HepG2 (cell line): ENCODE results near the gene CTIF. TPM values are rescaled to one million over a fixed set of nuclear protein-coding genes. Genes with fewer than 3 reads are reported as not detected.

Source experiments
- CENPT ChIP-seq: sonication (generic); formaldehyde crosslinking; IDR thresholded peaks from 2 replicates; pipeline ENCODE4 v1.8.0; 2022; ENCODE audit warnings: low read depth, mild to moderate bottlenecking, moderate library complexity, missing genetic modification reagents
- FOXA1 ChIP-seq, 2 experiments: fragments of 450-650 bp in 1 of 2; sonication (generic) in 1 of 2; formaldehyde crosslinking in 1 of 2; IDR thresholded peaks; 2 replicates each; pipeline versions ENCODE4 v1.4.0 to v1.6.1; 2016 to 2020; ENCODE audit warnings: missing genetic modification reagents in 1 of 2
- HNRNPUL1 ChIP-seq: fragments of 200-400 bp; formaldehyde crosslinking; IDR thresholded peaks from 2 replicates; pipeline ENCODE4 v1.6.1; 2017; ENCODE audit warnings: low read depth, mild to moderate bottlenecking, low read length, moderate library complexity
- IRF2 ChIP-seq: IDR thresholded peaks from 2 replicates; pipeline ENCODE4 v1.6.1; 2018; ENCODE audit warnings: missing genetic modification reagents, missing compliant biosample characterization
- RAD21 ChIP-seq: fragments of 450-650 bp; formaldehyde crosslinking; IDR thresholded peaks from 2 replicates; pipeline ENCODE4 v1.5.0; 2020; ENCODE audit warnings: mild to moderate bottlenecking
- RBAK ChIP-seq: sonication (generic); formaldehyde crosslinking; IDR thresholded peaks from 2 replicates; pipeline ENCODE4 v1.5.1; 2020; ENCODE audit warnings: mild to moderate bottlenecking, missing genetic modification reagents
- SALL2 ChIP-seq: sonication (generic); formaldehyde crosslinking; IDR thresholded peaks from 2 replicates; pipeline ENCODE4 v1.8.1; 2023; ENCODE audit warnings: mild to moderate bottlenecking, missing genetic modification reagents, inconsistent platforms
- SMC3 ChIP-seq: IDR thresholded peaks from 2 replicates; pipeline ENCODE4 v1.6.1; 2011; ENCODE audit warnings: low read length, improper control_type of control experiment
- SNRNP70 ChIP-seq: fragments of 200-400 bp; formaldehyde crosslinking; IDR thresholded peaks from 2 replicates; pipeline ENCODE4 v1.6.1; 2017; ENCODE audit warnings: mild to moderate bottlenecking, low read depth, low read length, moderate library complexity
- TARDBP ChIP-seq: sonication (generic); formaldehyde crosslinking; IDR thresholded peaks from 2 replicates; pipeline ENCODE4 v1.8.0; 2022; ENCODE audit warnings: mild to moderate bottlenecking, missing genetic modification reagents
- ZFP36L1 ChIP-seq: sonication (generic); formaldehyde crosslinking; IDR thresholded peaks from 2 replicates; pipeline ENCODE4 v1.8.0; 2022; ENCODE audit warnings: mild to moderate bottlenecking, missing genetic modification reagents, moderate library complexity
- ZNF264 ChIP-seq: sonication (generic); formaldehyde crosslinking; IDR thresholded peaks from 2 replicates; pipeline ENCODE4 v1.4.0; 2020; ENCODE audit warnings: missing genetic modification reagents
- ZNF879 ChIP-seq: sonication (generic); formaldehyde crosslinking; IDR thresholded peaks from 2 replicates; pipeline ENCODE4 v1.8.1; 2023; ENCODE audit warnings: missing genetic modification reagents
- polyA plus RNA-seq, 8 experiments: library from polyadenylated mRNA; depleted of rRNA in 3 of 8; stranded (reverse) in 7 of 8; unstranded in 1 of 8; fragments of >200 nt; fragmentation: Illumina TruSeq in 4 of 8; extraction: Trizol in 4 of 8; gene quantifications; 2 replicates each; pipeline versions ENCODE4 v1.2.1 to v1.2.3, GENCODE V29; 2011 to 2016; ENCODE audit warnings: low read depth in 4 of 8, missing spikeins in 1 of 8, mixed read lengths in 1 of 8; ENCODE audit not compliant: insufficient read depth in 1 of 8
- total RNA-seq, 5 experiments: library from RNA; depleted of rRNA; stranded (reverse); fragments of >200 nt; fragmentation: Illumina TruSeq; extraction: Trizol; gene quantifications; 2 replicates each; pipeline ENCODE4 v1.2.3, GENCODE V29; 2016; ENCODE audit warnings: low read depth in 1 of 5
- TF ChIP-seq, protein P1 (sequence below): sonication (generic); formaldehyde crosslinking; IDR thresholded peaks from 2 replicates; pipeline ENCODE4 v1.5.0; 2020; ENCODE audit warnings: mild to moderate bottlenecking, missing genetic modification reagents
- TF ChIP-seq, protein P2 (sequence below): sonication (generic); formaldehyde crosslinking; IDR thresholded peaks from 2 replicates; pipeline ENCODE4 v1.8.0; 2022; ENCODE audit warnings: missing genetic modification reagents, mild to moderate bottlenecking, moderate library complexity, borderline replicate concordance
- TF ChIP-seq, protein P3 (sequence below): sonication (generic); formaldehyde crosslinking; IDR thresholded peaks from 2 replicates; pipeline ENCODE4 v1.4.0; 2020; ENCODE audit warnings: missing genetic modification reagents
- TF ChIP-seq, protein P4 (sequence below), 2 experiments: IDR thresholded peaks; 2 replicates each; pipeline ENCODE4 v1.6.1; 2011 to 2012; ENCODE audit warnings: low read length in 2 of 2, borderline replicate concordance in 1 of 2, low read depth in 1 of 2, mild to moderate bottlenecking in 1 of 2, moderate library complexity in 1 of 2

CTIF gene
- total and polyA plus RNA-seq, 2 of the 13 experiments (the other 11 are each of a cell fraction or from before 2014, with no cell fraction given) = 18.2 to 28.0 TPM

DNA sequence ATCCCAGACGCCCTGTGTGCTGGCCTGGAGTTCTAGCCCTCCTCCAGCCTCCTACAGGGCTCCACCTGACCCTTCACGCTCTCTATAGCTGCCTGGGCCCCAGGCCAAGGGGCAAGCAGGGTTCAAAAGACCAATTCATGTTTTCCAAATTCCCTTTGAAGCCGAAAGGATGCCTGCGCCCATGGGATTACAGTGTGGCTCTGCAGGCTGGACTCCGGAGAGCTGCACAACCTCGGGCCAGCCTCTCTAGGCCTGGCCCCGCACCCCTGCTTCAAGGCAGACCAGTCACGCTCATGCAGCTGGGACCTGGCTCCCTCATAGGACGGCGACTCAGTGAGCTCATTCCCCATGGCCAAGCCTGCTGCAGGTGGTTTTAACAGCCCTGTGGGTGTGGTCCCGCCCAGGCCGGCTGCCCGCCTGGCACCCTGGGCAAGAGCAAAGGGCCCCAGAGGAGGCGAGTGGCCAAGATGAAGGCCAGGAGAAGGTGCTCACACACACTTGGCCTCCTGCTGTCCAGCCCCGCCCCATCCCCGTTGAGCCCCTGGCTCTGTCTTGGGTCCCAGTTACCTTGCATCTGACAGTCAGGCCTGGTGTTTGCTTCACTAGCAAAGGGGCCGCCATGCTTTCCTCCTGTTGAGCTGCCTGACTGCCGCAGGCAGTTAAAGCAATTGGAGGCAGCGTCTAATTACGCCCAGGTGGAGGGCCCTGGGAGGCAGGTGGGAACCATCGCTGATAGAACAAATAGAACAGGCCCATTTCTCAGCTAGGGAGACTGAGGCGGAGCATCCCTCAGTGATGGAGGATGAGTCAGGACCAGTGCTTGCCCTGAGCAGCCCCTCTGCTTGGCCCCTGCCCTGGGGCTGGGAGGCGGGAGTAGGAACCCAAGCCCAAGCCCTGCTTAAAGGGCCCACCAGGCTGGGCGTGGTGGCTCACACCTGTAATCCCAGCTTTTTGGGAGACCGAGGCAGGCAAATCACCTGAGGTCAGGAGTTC lies 355.1 kb downstream of the CTIF start (continued):
- TF ChIP-seq SALL2 (CRISPR knock-in tag) (peak; percentile 52; the same call in 1 of the 2 replicates), TARDBP (CRISPR knock-in tag) (peak; percentile 65; the same call in 1 of the 2 replicates), HNRNPUL1 (no peak), CENPT (CRISPR knock-in tag) (no peak), SMC3 (no peak), IRF2 (peak; percentile 63; the same call in 1 of the 2 replicates), ZFP36L1 (CRISPR knock-in tag) (0 out of 2 replicates have a peak, but pooled peaks have one; percentile 38), SNRNP70 (no peak), ZNF264 (peak; percentile 83; the same call in 1 of the 2 replicates), FOXA1 (IDR thresholded peaks at IDR 0.05) (no peak), FOXA1 (CRISPR knock-in tag; IDR thresholded peaks at IDR 0.05) (no peak), RBAK (CRISPR knock-in tag) (no peak), RAD21 (CRISPR knock-in tag) (peak; percentile 58), ZNF879 (CRISPR knock-in tag) (no peak)
- TF ChIP-seq, protein P1, sequence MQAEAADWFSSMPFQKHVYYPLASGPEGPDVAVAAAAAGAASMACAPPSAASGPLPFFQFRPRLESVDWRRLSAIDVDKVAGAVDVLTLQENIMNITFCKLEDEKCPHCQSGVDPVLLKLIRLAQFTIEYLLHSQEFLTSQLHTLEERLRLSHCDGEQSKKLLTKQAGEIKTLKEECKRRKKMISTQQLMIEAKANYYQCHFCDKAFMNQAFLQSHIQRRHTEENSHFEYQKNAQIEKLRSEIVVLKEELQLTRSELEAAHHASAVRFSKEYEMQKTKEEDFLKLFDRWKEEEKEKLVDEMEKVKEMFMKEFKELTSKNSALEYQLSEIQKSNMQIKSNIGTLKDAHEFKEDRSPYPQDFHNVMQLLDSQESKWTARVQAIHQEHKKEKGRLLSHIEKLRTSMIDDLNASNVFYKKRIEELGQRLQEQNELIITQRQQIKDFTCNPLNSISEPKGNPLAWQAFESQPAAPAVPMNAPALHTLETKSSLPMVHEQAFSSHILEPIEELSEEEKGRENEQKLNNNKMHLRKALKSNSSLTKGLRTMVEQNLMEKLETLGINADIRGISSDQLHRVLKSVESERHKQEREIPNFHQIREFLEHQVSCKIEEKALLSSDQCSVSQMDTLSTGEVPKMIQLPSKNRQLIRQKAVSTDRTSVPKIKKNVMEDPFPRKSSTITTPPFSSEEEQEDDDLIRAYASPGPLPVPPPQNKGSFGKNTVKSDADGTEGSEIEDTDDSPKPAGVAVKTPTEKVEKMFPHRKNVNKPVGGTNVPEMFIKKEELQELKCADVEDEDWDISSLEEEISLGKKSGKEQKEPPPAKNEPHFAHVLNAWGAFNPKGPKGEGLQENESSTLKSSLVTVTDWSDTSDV (CRISPR knock-in tag) = 0 out of 2 replicates have a peak, but pooled peaks have one; percentile 68
- TF ChIP-seq, protein P2, sequence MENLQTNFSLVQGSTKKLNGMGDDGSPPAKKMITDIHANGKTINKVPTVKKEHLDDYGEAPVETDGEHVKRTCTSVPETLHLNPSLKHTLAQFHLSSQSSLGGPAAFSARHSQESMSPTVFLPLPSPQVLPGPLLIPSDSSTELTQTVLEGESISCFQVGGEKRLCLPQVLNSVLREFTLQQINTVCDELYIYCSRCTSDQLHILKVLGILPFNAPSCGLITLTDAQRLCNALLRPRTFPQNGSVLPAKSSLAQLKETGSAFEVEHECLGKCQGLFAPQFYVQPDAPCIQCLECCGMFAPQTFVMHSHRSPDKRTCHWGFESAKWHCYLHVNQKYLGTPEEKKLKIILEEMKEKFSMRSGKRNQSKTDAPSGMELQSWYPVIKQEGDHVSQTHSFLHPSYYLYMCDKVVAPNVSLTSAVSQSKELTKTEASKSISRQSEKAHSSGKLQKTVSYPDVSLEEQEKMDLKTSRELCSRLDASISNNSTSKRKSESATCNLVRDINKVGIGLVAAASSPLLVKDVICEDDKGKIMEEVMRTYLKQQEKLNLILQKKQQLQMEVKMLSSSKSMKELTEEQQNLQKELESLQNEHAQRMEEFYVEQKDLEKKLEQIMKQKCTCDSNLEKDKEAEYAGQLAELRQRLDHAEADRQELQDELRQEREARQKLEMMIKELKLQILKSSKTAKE (CRISPR knock-in tag) = peak; percentile 80
- TF ChIP-seq, protein P3, sequence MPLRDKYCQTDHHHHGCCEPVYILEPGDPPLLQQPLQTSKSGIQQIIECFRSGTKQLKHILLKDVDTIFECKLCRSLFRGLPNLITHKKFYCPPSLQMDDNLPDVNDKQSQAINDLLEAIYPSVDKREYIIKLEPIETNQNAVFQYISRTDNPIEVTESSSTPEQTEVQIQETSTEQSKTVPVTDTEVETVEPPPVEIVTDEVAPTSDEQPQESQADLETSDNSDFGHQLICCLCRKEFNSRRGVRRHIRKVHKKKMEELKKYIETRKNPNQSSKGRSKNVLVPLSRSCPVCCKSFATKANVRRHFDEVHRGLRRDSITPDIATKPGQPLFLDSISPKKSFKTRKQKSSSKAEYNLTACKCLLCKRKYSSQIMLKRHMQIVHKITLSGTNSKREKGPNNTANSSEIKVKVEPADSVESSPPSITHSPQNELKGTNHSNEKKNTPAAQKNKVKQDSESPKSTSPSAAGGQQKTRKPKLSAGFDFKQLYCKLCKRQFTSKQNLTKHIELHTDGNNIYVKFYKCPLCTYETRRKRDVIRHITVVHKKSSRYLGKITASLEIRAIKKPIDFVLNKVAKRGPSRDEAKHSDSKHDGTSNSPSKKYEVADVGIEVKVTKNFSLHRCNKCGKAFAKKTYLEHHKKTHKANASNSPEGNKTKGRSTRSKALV (CRISPR knock-in tag) = peak; percentile 64; the same call in 1 of the 2 replicates
- TF ChIP-seq, protein P4, sequence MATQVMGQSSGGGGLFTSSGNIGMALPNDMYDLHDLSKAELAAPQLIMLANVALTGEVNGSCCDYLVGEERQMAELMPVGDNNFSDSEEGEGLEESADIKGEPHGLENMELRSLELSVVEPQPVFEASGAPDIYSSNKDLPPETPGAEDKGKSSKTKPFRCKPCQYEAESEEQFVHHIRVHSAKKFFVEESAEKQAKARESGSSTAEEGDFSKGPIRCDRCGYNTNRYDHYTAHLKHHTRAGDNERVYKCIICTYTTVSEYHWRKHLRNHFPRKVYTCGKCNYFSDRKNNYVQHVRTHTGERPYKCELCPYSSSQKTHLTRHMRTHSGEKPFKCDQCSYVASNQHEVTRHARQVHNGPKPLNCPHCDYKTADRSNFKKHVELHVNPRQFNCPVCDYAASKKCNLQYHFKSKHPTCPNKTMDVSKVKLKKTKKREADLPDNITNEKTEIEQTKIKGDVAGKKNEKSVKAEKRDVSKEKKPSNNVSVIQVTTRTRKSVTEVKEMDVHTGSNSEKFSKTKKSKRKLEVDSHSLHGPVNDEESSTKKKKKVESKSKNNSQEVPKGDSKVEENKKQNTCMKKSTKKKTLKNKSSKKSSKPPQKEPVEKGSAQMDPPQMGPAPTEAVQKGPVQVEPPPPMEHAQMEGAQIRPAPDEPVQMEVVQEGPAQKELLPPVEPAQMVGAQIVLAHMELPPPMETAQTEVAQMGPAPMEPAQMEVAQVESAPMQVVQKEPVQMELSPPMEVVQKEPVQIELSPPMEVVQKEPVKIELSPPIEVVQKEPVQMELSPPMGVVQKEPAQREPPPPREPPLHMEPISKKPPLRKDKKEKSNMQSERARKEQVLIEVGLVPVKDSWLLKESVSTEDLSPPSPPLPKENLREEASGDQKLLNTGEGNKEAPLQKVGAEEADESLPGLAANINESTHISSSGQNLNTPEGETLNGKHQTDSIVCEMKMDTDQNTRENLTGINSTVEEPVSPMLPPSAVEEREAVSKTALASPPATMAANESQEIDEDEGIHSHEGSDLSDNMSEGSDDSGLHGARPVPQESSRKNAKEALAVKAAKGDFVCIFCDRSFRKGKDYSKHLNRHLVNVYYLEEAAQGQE (IDR thresholded peaks at IDR 0.05; ENCODE audit: borderline replicate concordance in 1 of 2, low read depth in 1 of 2, low read length in 2 of 2) = peak in 1 of 2 experiments; percentile 51; a peak in 1 of 4 replicates
